C4-2B (cell line): Measurements from ENCODE around the gene SPATA25.

Source experiments
- H3K27ac ChIP-seq: fragments of 450-650 bp; 2 replicates; pipeline ENCODE4 v1.5.1; 2017
- ZFX ChIP-seq: fragments of 450-650 bp; IDR thresholded peaks from 2 replicates; pipeline ENCODE4 v1.6.1; 2017
- TF ChIP-seq, protein P1 (sequence below): fragments of 450-650 bp; conservative IDR thresholded peaks from 2 replicates; pipeline ENCODE4 v1.5.1; 2017; ENCODE audit warnings: mild to moderate bottlenecking

SPATA25 gene

DNA sequence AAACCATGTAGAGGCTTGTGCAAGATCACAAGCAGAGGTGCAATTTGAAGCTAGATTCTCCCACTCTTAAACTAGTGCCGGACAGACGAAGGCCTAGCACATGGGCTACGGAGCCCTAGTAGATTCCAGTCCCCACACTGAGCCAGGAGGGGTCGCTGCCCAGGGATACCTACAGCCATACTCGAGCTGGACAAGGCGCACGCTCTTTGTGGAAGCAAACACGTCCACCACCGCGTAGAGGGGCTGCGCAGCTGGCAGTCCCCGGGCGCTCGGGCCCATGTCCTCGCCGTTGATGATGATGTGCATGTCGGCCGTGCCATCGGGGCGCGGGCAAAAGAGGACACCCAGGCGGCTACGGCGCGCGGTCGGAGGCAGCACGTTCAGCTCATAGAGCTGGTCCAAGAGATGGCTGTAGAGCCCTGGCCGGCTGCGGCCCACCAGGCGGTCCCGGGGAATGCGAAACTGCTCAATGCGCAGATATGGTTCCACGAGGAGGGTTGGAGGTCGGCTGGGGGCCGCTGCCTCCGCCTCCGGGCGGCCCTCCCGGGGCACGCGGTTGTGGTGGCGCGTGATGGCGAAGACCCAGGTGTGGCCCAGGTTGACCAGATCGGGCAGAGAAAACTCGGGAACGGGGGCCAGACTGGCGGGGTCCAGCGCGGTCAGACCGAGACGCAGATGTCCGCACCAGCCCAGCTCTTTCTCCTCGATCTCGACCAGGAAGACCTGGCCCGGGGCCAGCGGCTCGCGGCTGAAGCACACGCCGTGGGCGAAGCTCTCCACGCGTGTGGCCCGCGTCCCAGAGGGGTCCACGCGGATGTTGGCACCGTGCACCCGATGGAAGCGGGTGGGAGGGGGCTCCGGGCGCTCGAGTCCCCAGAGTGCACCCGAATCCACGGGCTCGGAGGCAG is 2.9 kb upstream of the SPATA25 start:
- TF ChIP-seq, protein P1, sequence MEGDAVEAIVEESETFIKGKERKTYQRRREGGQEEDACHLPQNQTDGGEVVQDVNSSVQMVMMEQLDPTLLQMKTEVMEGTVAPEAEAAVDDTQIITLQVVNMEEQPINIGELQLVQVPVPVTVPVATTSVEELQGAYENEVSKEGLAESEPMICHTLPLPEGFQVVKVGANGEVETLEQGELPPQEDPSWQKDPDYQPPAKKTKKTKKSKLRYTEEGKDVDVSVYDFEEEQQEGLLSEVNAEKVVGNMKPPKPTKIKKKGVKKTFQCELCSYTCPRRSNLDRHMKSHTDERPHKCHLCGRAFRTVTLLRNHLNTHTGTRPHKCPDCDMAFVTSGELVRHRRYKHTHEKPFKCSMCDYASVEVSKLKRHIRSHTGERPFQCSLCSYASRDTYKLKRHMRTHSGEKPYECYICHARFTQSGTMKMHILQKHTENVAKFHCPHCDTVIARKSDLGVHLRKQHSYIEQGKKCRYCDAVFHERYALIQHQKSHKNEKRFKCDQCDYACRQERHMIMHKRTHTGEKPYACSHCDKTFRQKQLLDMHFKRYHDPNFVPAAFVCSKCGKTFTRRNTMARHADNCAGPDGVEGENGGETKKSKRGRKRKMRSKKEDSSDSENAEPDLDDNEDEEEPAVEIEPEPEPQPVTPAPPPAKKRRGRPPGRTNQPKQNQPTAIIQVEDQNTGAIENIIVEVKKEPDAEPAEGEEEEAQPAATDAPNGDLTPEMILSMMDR, result no peak
- no peak for TF ChIP-seq ZFX
- peak overlapping the region; percentile 78 for H3K27ac ChIP-seq

DNA sequence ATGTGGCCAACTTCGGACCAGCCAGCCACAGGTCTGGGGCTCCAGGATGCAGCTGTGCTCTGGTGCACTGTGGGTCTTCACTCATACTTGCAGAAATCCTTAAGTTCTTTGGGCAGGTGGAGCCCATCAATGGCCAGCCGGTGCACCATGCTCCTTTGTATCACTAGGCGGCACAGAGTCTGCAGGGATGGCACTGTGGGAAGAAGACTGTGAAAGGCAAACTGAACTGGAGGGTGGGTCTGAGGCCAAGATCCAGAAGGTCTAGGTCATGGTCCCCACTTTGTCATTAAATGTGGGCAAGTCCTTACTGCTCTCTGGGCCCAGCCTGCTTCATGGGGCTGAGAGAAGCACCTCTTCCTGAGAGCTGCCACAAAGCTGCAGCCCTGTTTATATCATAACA is 1.3 kb upstream of the SPATA25 start:
- no peak for TF ChIP-seq ZFX
- TF ChIP-seq, protein P1, result no peak
- no peak overlapping the region for H3K27ac ChIP-seq

DNA sequence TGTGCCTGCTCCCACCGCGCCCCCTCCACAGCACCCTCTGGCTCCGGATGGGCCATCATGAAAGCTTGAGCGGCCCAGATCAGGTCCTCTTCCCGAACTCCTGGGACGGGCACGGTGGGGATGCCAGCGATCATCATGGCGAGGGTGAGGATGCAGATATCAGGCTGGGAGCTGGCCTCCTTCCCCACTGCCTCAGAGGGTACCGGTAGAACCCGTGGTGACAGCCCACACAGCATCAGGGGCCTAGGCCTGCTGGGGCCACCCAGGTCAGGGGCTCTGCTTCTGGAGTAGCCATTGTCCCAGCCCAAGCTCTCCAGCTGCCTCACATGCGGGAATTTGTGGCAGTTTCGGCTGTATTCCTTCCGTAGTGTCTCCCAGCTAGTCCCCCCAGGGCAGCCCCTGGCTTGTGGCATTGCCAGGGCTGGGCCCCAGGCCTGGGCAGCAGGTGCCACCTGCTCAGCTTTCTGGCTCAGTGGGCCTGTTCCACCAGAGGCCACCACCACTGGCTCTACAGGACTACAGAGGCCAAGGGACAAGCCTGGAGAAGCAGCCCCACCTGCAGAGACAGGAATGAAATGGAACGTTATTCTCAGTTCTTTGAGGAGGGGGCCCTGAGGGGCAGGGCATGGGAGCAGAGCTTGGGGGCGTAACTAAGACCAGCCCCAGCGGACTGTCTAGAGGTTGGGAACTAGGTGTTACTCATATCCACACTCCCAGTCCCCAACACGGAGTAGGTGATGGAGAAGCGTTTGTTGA is 654 bp downstream of the SPATA25 start:
- TF ChIP-seq, protein P1, result no peak
- no peak for TF ChIP-seq ZFX
- no peak overlapping the region for H3K27ac ChIP-seq

DNA sequence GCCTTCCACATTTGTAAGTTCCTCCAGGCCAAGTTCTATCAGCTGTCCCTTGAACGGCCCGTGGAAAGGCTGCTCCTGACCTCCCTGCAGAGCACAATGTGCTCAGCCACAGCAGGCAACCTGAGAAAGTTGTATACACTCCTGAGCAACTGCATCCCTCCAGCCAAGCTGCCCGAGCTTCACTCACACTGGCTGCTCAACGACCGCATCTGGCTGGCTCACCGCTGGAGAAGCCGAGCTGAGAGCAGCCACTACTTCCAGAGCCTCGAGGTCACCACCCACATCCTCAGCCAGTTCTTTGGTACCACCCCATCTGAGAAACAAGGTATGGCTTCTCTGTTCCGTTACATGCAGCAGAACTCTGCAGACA is 4.3 kb downstream of the SPATA25 start:
- no peak overlapping the region for H3K27ac ChIP-seq
- TF ChIP-seq, protein P1, result no peak
- no peak for TF ChIP-seq ZFX

DNA sequence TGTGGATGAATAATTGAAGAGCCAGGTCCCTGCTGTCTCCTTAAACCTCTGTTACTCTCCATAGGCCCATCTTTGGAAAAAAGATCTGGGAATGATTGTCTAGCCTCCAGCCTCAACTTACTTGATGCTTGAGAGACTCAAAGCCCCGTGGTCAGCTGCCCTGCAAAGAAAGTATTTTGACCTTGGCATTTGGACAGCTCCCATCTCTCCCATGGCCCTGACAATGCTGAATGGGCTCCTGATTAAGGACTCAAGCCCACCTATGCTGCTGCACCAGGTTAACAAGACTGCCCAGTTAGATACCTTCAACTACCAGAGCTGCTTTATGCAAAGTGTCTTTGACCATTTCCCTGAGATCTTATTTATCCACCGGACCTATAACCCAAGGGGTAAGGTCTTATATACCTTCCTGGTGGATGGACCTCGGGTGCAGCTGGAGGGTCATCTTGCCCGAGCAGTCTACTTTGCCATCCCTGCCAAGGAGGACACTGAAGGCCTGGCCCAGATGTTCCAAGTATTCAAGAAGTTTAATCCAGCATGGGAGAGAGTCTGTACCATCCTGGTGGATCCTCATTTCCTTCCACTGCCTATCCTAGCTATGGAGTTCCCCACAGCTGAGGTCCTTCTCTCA is 4.8 kb downstream of the SPATA25 start:
- TF ChIP-seq, protein P1, result no peak
- TF ChIP-seq ZFX, result no peak
- H3K27ac ChIP-seq, result no peak overlapping the region

GRCh38 chr20:45880988-45881788 is 6.2 kb downstream of the SPATA25 start, which contains the start of gene ZSWIM1:
Gene ZSWIM1 (plus strand): TSS chr20:45881227. CDS start chr20:45882593, 1,366 bp downstream.
- peak within 1 kb of the TSS; percentile 75 for H3K27ac ChIP-seq
- TF ChIP-seq, protein P1, result no peak
- no peak for TF ChIP-seq ZFX
